Stimulated activated CD4-positive, alpha-beta T cell treated with anti-CD3 and anti-CD28 coated beads, TNF-alpha, amount 100 ng/mL, for 4 hours (primary cell): Measurements from ENCODE around the gene PARD3B.

Experiments
- DNase-seq, 3 experiments: peaks; one replicate each; pipeline ENCODE4 v3.0.0-alpha.2; 2020; ENCODE audit warnings: low read depth in 3 of 3

PARD3B gene

GRCh38 chr2:205343103-205343502, 797.8 kb downstream of the PARD3B start:
- DNase-seq: no peak

GRCh38 chr2:205346649-205347048, 801.4 kb downstream of the PARD3B start:
- DNase-seq: no peak

DNA sequence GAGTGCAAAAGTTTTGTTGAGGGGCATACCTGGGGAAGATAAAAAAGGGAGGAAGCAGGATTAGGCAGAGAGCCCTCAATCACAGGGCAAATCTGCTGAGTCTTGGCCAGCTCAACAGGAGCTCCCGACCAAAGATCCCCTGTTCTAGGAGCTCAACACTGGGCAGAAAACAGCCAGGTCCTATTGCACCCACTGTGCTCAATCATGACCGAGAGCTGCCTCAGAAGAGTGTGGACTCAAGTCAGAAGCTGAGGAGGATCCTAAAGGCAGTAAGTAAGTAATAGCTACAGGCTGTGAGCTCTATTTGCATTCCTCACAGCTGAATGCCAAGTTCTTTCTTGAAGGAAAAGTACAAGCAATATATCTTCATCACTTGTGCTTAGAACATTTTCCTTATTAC, 802.6 kb downstream of the PARD3B start:
- no peak for DNase-seq

- DNase-seq: no peak
Measured at GRCh38 chr2:205352094-205352493, 806.8 kb downstream of the PARD3B start.

- DNase-seq: no peak
Measured at GRCh38 chr2:205352593-205352992, 807.3 kb downstream of the PARD3B start.

DNA sequence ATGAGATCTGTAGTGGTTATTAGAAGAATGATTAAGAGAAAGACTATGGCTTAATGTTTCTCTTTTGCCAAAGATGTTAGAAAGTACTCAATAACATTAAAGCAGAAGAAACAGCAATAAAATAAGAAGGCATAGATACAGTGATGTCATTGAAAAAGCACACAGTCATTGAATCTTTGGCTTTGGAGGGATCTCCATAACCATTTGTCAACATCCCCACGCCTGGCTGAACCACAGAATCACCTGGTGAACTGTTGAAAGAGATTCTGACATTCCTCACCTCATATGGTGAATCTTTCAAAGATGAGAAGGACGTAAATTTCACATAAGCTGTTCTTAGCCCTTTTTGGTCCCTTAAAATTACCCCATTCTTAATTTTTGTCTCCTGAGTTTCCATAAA, 812.5 kb downstream of the PARD3B start:
- no peak for DNase-seq

- DNase-seq: no peak
Measured at GRCh38 chr2:205358351-205358815, 813.1 kb downstream of the PARD3B start.

DNA sequence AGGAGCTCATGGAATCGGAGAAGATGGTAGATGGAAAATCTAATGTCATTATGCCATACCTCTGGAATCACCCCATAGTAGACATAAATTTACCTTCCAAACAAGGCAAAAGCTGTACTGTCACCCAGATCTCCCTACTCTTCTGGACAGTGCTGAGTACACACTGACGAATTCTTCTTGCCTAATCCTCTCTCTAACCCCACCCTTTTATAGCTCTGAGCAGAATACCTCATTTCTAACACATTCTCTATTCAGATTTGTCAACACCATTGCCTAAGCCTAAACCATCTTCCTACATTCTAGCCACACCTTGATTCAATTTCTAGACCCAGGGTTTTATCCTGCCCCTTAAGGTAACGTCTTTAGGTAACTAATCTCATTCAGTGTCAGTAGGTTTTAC, 816.0 kb downstream of the PARD3B start:
- DNase-seq: no peak

DNA sequence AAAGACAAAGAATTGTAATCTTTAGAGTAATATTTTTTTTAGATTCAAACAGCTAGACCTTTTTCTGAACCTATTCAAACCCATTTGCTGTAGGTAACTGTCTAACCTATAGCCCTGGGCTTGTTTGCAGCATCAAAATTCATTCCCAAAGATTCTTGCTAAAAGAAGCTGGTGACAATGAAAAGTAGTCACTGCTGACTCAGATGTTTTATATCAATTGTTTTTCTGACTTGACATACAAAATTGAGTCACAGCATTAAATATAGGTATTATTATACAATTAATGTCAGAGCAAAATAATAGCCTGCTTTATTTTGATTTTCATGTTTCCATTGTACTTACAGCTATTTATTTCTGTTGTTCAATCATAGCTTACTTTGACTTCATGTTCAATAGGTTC, 816.7 kb downstream of the PARD3B start:
- no peak for DNase-seq

DNA sequence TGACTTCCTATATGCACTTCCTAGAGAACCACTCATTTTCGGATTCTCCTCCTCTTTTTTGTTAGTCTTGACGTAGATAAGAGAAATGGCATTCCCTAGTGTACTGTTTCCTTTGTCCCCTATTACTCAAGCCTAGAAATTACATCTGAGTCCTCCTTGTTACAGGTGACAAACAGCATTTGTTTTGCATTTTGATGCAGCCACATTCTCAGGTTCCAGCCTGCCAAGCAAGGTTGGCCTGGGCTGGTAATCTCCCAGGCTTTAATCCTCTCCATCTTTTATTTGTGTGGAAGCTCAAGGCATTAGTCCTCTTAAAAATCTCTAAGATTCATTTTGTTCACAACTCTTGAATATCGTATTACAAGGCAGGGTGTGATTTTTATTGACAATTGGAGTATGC, 819.0 kb downstream of the PARD3B start:
- no peak for DNase-seq

DNA sequence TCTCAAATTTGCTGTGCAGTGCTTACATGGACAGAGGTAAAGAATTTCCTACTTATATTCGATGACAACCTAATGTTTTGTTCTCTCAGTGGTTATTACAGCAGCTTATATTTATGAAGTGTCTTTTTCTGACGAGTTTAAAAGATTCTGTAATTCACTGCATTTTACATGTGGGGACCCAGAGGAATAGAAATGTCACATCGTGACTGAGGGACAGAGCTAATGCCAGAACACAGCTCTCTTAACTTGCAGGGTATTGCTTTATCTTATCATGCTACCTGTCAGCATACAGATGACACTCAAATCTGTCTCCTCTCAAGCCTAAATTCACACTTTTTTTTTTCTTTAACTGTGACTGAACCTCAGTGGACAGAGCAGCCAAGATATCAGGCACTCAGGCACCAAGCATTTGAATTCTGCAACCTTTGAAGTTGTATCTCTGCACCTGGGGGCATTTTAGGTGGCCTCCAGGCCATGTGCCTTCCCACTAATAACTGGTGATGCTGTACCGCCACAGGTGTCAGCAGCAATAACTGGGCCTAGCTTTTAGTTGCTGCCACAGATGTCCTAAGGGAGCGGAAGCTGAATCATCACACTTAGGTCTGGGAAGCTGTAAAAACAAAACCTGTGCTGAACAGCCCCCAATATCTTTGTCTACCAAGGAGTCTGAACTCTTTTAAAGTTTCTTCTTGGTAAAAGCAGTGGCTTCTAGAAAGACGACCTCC, 821.2 kb downstream of the PARD3B start:
- no peak for DNase-seq

GRCh38 chr2:205367331-205367935, 822.2 kb downstream of the PARD3B start:
- no peak for DNase-seq

GRCh38 chr2:205369813-205370212, 824.5 kb downstream of the PARD3B start:
- DNase-seq: no peak

DNA sequence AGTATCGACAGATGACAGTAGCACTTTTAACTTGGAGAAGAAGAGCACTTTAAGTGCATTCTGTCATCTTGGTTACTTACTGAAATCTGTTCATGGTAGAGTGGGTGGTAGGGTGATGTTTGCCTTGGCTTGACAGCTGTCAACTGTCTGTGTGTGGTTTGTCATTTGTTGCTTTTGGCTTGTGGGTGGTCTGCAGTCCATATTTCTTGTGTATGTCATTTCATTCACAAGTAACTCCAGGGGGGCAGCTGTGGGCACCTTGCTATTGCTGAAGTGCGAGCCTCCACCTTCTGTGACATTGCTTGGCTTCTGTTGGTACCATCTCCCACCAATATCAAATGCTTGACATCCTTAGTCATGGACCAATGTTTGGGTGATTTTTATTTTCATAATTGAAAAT, 825.5 kb downstream of the PARD3B start:
- no peak for DNase-seq

GRCh38 chr2:205372141-205372540, 826.9 kb downstream of the PARD3B start:
- DNase-seq: no peak

- no peak for DNase-seq
Measured at GRCh38 chr2:205375461-205376448, 830.5 kb downstream of the PARD3B start.

DNA sequence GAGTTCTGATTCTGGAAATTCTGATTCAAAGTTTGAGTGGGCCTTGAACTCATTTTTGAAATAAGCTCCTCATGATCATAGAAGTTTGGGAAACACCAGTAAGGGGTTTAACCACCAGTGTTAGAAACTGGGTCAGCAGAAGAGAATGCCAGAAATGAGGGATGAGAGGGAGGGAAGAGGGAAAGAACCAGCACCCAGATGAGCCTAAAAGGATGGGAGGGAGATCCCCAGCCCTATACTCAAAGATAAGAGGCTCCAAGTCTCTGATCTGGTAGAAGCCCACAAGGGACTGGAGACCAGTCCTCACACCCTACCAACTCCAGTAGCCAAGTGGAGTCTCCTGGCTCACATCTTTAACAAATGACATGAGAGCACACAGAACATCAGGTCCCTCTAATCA, 832.0 kb downstream of the PARD3B start:
- DNase-seq: no peak

DNA sequence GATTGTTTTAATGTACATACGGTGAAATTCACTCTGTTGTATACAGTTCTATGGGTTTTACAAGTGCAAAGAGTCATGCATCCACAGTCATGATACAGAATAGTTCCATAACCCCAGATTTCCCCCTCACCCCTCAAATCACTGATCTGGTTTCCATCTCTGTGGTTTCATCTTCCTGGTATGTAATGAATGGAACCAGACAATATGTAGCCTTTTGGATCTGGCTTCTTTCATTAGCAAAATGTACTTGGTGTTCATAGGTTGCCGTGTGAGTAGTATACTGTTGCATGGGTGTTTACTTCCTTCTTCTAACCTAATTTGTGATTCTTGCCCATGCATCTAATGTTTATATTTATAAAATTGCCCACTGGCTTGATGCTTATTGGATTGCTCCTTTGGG, 838.3 kb downstream of the PARD3B start:
- no peak for DNase-seq

DNA sequence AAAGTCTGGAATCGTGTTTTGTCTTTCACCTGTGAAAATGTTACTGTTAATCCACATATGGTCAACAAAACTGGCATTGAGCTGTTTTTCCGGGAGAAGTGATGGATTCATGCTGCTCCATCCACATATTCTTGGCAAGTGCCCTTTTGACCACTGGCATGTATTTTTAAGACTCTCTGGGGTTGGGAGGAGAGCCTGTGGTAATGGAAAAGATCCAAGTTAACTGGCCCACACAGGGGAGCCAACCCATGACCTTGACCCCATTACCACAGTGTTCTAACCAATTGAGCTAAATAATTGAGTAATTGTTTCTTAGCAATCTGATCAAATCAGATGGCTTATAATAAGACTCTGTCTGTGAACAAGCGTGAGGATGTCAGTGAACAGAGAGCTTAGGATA, 840.8 kb downstream of the PARD3B start:
- no peak for DNase-seq

- DNase-seq: no peak
Measured at GRCh38 chr2:205387350-205388055, 842.2 kb downstream of the PARD3B start.

GRCh38 chr2:205390866-205391265, 845.6 kb downstream of the PARD3B start:
- no peak for DNase-seq

DNA sequence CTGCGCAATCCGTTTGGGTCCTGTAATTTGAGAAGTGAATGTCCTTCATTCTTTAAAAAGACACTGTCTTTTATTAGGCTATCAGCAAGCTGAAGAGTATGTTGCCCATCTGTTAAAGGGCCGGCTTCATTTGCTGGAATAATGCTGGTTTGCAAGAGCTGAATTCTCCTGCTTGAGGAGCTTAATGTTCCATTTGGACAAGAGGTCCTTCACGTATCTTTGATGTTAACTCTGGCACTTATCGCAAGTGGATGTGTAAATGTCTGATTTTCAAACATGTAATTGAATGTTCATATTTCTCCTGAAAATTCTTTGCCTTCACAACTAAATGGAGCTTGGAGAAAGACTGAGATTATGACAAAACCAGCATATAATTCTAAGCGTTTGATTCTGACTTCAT, 856.2 kb downstream of the PARD3B start:
- no peak for DNase-seq
